ENCODE measurements around the gene OTUB2.
"Not testable (repeated sequence)": the region's sequence is repeated elsewhere in the genome, so short reads cannot be mapped to it uniquely, and the experiment has no call there.

OTUB2 gene

GRCh38 chr14:94056579-94057308 is 30.6 kb downstream of the OTUB2 start:
- DNase-seq (ENCODE audit: low read depth in 3 of 3): no peak

- DNase-seq (ENCODE audit: low read depth in 3 of 3): no peak
These were observed 32.1 kb downstream of the OTUB2 start for GRCh38 chr14:94058128-94058673.

- DNase-seq (ENCODE audit: low read depth in 3 of 3): no peak
These were observed 32.6 kb downstream of the OTUB2 start for GRCh38 chr14:94058674-94059138.

GRCh38 chr14:94059998-94060397 is 33.9 kb downstream of the OTUB2 start:
- no peak for DNase-seq (ENCODE audit: low read depth in 3 of 3)

GRCh38 chr14:94062344-94062940 is 36.3 kb downstream of the OTUB2 start:
- no peak for DNase-seq (ENCODE audit: low read depth in 3 of 3)

- DNase-seq (ENCODE audit: low read depth in 3 of 3): no peak
These were observed 40.0 kb downstream of the OTUB2 start for GRCh38 chr14:94066089-94066676.

GRCh38 chr14:94072076-94072475 is 45.9 kb downstream of the OTUB2 start:
- DNase-seq (ENCODE audit: low read depth in 3 of 3): not testable (repeated sequence)

GRCh38 chr14:94074534-94074933 is 48.4 kb downstream of the OTUB2 start:
- DNase-seq (ENCODE audit: low read depth in 3 of 3): no peak

GRCh38 chr14:94075008-94075407 is 48.9 kb downstream of the OTUB2 start:
- no peak for DNase-seq (ENCODE audit: low read depth in 3 of 3)

- no peak for DNase-seq (ENCODE audit: low read depth in 3 of 3)
These were observed 51.1 kb downstream of the OTUB2 start for GRCh38 chr14:94077111-94077821.

- no peak for DNase-seq (ENCODE audit: low read depth in 3 of 3)
These were observed 51.7 kb downstream of the OTUB2 start for GRCh38 chr14:94077823-94078222.

GRCh38 chr14:94079891-94080620 is 53.9 kb downstream of the OTUB2 start:
- DNase-seq (ENCODE audit: low read depth in 3 of 3): no peak

GRCh38 chr14:94080621-94081385 is 54.7 kb downstream of the OTUB2 start, which contains the start of the genes DDX24 and IFI27L1:
DDX24 (minus strand) TSS chr14:94081202; CDS start chr14:94079742, 1,460 bp downstream.
IFI27L1 (plus strand) TSS chr14:94081310; CDS start chr14:94096938, 15,628 bp downstream.
- DNase-seq (ENCODE audit: low read depth in 3 of 3): peak; percentile 89 to 93 (median 93)

- DNase-seq (ENCODE audit: low read depth in 3 of 3): no peak
These were observed 55.3 kb downstream of the OTUB2 start for GRCh38 chr14:94081386-94081820.

- no peak for DNase-seq (ENCODE audit: low read depth in 3 of 3)
These were observed 61.8 kb downstream of the OTUB2 start for GRCh38 chr14:94087891-94088290.

GRCh38 chr14:94088516-94088915 is 62.4 kb downstream of the OTUB2 start:
- no peak for DNase-seq (ENCODE audit: low read depth in 3 of 3)

- DNase-seq (ENCODE audit: low read depth in 3 of 3): no peak
These were observed 63.3 kb downstream of the OTUB2 start for GRCh38 chr14:94089479-94089878.

GRCh38 chr14:94093418-94093817 is 67.3 kb downstream of the OTUB2 start:
- no peak for DNase-seq (ENCODE audit: low read depth in 3 of 3)

- no peak for DNase-seq (ENCODE audit: low read depth in 3 of 3)
These were observed 71.0 kb downstream of the OTUB2 start for GRCh38 chr14:94097091-94097490.

All from stimulated activated CD4-positive, alpha-beta T cell treated with anti-CD3 and anti-CD28 coated beads, TNF-alpha, amount 100 ng/mL, for 48 hours (primary cell).